NT2/D1 (cell line): ENCODE measurements around the gene RBFOX2.
"Not testable (repeated sequence)": the region's sequence is repeated elsewhere in the genome, so short reads cannot be mapped to it uniquely, and the experiment has no call there.

Source experiments
- DNase-seq: peaks from one replicate; pipeline ENCODE4 v3.0.0-alpha.2; 2011; ENCODE audit warnings: low read depth, low spot score
- H3K27me3 ChIP-seq: 2 replicates; pipeline ENCODE4 v1.6.0; 2011; ENCODE audit warnings: mild to moderate bottlenecking; ENCODE audit not compliant: insufficient read length, insufficient read depth
- H3K36me3 ChIP-seq: 2 replicates; pipeline ENCODE4 v1.6.1; 2011; ENCODE audit warnings: mild to moderate bottlenecking, low read length, mixed read lengths; ENCODE audit not compliant: insufficient read depth, insufficient read length
- H3K4me1 ChIP-seq: 2 replicates; pipeline ENCODE4 v1.5.1; 2011; ENCODE audit not compliant: insufficient read depth, insufficient read length
- H3K4me3 ChIP-seq: 2 replicates; pipeline ENCODE4 v1.5.1; 2011; ENCODE audit warnings: low read depth; ENCODE audit not compliant: insufficient read length
- H3K9ac ChIP-seq: 2 replicates; pipeline ENCODE4 v1.6.0; 2011; ENCODE audit warnings: low read depth; ENCODE audit not compliant: insufficient read length
- H3K9me3 ChIP-seq: 2 replicates; pipeline ENCODE4 v1.5.1; 2011; ENCODE audit warnings: mild to moderate bottlenecking, low read length; ENCODE audit not compliant: insufficient read depth
- SUZ12 ChIP-seq: IDR thresholded peaks from 2 replicates; pipeline ENCODE4 v1.6.1; 2011; ENCODE audit not compliant: insufficient read length, insufficient read depth; ENCODE audit errors: extremely low read depth
- YY1 ChIP-seq: IDR thresholded peaks from 2 replicates; pipeline ENCODE4 v1.6.1; 2011; ENCODE audit not compliant: insufficient read length, insufficient read depth
- ZNF274 ChIP-seq: IDR thresholded peaks from 2 replicates; pipeline ENCODE4 v1.6.1; 2011; ENCODE audit warnings: mild to moderate bottlenecking, low read depth, low read length

Gene RBFOX2

DNA sequence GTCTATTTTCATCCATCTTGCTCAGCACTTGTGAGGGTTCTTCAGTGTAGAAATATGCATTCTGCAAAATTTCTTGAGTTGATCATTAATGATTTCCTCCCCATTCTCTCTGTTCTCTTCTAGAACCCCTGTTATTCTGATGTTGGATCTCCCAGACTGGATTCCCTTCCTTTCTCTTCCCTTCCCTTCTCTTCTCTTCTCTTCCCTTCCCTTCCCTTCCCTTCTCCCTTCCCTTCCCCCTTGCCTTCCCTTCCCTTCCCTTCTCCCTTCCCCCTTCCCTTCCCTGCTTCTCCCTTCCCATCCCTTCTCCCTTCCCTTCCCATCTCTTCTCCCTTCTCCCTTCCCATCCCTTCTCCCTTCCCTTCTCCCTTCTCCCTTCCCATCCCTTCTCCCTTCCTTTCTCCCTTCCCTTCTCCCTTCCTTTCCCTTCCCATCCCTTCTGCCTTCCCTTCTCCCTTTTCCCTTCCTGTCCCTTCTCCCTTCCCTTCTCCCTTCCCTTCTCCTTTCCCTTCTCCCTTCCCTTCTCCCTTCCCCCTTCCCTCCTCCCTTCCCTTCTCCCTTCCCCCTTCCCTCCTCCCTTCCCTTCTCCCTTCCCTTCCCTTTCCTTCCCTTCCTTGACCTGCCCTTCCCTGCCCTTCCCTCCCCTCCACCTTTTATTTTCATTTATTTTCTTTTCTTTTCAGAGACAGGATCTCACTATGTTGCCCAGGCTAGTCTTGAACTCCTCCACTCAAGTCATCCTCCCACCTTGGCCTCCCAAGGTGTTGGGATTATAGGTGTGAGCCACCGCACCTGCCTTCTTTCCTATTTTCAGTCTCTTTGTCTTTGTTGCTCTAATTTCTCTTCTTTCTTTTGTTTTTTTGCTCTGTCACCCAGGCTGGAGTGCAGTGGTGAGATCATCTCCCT is 24.9 kb upstream of the RBFOX2 start:
- no peak overlapping the region for H3K9ac ChIP-seq
- no peak for DNase-seq
- no peaks in the 10 kb centered on the region for H3K4me1 ChIP-seq
- H3K9me3 ChIP-seq: no peaks in the 10 kb centered on the region
- no peaks in the 10 kb centered on the region for H3K27me3 ChIP-seq
- TF ChIP-seq SUZ12: no peak
- TF ChIP-seq YY1: no peak
- no peak for TF ChIP-seq ZNF274
- no peaks in the 10 kb centered on the region for H3K36me3 ChIP-seq
- no peak overlapping the region for H3K4me3 ChIP-seq

DNA sequence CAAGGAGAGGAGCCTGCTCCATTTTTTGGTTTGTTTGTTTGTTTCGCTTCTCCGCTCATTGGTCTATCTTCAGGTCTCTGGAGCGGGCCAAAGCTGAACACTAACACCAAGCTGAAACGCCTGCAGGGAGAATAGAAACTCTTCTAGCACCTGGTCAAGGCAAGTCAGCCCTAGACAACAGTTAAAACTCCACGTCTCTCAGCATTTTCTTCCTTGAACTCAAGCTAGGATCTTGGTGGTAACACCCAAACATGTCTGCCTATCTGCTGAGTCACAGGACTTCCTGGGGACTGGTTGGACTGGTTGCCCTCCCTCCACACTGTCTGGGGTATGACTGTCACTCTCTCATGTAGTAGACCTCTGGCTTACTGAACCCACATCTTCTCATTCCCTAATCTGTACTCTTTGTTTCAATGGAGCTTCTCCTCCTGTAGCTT is 23.9 kb upstream of the RBFOX2 start:
- no peak overlapping the region for H3K9ac ChIP-seq
- TF ChIP-seq ZNF274 (no peak), SUZ12 (no peak), YY1 (no peak)

DNA sequence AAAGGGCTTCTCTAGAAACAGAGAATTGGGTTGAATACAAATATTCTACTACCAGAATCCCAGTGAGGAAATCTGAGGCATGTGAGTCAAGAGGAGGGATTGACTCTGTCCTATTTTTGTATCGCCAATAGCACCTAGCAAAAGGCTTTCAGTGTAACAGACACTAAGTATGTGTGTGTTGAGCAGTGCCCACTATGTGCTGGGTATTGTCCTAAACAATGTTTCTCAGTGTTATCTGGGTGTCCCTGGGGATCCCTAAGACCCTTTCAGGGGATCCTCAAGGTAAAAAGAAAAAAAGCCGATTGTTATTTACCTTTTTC is 21.0 kb upstream of the RBFOX2 start:
- Histone ChIP-seq H3K4me1 (no peaks in the 10 kb centered on the region), H3K9me3 (no peaks in the 10 kb centered on the region), H3K36me3 (no peaks in the 10 kb centered on the region), H3K4me3 (no peak overlapping the region), H3K9ac (no peak overlapping the region), H3K27me3 (no peaks in the 10 kb centered on the region)
- DNase-seq: no peak
- TF ChIP-seq SUZ12: no peak
- TF ChIP-seq ZNF274: no peak
- TF ChIP-seq YY1: no peak

More for the DNA sequence above, 23.9 kb upstream of the RBFOX2 start:
- Histone ChIP-seq H3K27me3 (no peaks in the 10 kb centered on the region), H3K4me1 (no peaks in the 10 kb centered on the region), H3K9me3 (no peaks in the 10 kb centered on the region), H3K4me3 (no peak overlapping the region), H3K36me3 (no peaks in the 10 kb centered on the region)
- no peak for DNase-seq

DNA sequence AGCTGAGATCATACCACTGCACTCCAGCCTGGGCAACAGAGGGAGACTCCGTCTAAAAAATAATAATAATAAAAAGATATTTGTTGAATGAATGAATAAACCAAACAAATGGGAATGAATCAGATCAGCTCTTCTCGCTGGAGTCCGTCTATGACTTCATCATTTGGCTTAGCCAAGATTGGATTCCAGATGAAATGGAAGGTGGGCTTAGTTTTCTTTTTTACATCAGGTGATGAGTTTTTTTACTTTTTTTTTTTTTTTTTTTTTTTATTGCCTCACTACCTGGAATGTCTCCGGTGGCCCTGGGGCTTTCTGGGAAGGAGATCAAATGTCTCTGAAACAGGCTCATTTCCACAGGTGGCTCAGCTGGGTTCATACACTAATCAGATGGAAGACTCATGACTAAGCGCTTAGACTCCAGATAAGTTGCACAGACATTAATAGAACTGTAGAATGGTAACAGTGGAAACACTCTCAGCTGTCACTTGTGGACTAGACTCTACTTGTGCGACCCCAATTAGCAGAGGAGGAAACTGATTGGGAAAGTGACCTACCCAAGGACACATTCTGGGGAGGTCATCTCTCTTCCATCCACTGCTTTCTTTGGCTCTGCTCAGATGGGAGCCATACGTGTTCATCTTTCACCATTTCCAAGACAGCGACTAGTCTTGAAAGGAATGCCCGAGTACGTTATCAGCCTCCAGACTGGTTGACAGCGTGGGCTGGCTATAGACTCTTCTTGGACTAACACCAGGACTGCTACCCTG is 20.5 kb upstream of the RBFOX2 start:
- no peaks in the 10 kb centered on the region for H3K36me3 ChIP-seq
- H3K27me3 ChIP-seq: no peaks in the 10 kb centered on the region
- no peak overlapping the region for H3K9ac ChIP-seq
- DNase-seq: no peak
- H3K9me3 ChIP-seq: no peaks in the 10 kb centered on the region
- TF ChIP-seq ZNF274 (no peak), YY1 (no peak), SUZ12 (no peak)
- H3K4me1 ChIP-seq: no peaks in the 10 kb centered on the region
- H3K4me3 ChIP-seq: no peak overlapping the region

DNA sequence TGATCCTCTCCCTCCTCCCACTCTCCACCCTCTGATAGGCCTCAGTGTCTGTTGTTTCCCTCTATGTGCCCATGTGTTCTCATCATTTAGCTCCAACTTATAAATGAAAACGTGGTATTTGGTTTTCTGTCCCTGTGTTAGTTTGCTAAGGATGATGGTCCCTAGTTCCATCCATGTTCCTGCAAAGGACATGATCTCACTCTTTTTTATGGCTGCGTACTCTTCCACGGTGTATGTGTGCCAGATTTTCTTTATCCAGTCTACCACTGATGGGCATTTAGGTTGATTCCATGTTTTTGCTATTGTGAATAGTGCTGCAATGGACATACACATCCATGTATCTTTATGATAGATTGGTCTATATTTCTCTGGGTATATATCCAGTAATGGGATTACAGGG is 15.9 kb upstream of the RBFOX2 start:
- H3K4me1 ChIP-seq, DNase-seq, H3K36me3 ChIP-seq, H3K9me3 ChIP-seq, H3K9ac ChIP-seq, H3K27me3 ChIP-seq, H3K4me3 ChIP-seq: not testable (repeated sequence)

DNA sequence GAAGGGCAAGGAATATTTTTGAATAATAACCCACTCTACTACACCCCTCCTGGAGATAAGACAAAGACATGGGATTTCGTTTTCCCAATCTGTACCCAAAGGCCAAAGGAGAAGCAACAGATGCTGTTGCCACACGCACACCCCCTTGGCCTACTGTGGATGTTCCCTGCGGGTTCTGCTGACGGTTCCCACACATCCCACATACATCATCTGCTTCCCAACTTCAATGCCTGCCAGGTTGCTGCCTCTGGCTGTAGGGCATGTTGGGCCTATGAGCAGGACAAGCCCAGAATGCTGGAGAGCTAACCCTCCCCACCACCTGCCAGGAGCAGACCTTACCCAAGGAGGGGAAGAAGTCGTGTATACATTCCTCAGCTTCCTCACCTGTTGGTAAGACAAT is 13.6 kb upstream of the RBFOX2 start:
- TF ChIP-seq YY1 (no peak), ZNF274 (no peak)
- Histone ChIP-seq H3K27me3 (no peaks in the 10 kb centered on the region), H3K9ac (no peak overlapping the region), H3K4me1 (no peaks in the 10 kb centered on the region), H3K36me3 (no peaks in the 10 kb centered on the region), H3K9me3 (no peaks in the 10 kb centered on the region), H3K4me3 (no peak overlapping the region)
- no peak for DNase-seq

DNA sequence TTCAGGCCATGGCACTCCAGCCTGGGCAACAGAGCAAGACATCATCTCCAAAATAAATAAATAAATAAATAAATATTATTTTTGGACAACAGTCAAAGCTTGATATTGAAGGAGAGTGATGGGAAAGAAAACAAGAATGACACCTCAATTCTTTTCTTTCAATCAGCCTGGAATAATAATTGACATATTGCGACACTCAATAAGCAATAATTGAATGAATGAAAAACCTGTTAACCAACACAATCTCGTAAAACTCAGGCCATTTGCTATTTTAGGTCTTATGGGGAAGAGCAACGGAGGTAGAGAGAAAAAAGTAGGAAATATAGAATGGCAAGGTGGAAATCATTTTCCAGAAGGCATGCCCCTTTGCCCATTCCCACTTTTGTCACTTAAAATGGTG is 10.5 kb upstream of the RBFOX2 start:
- Histone ChIP-seq H3K36me3 (no peaks in the 10 kb centered on the region), H3K9ac (no peak overlapping the region), H3K27me3 (no peaks in the 10 kb centered on the region), H3K9me3 (no peaks in the 10 kb centered on the region), H3K4me3 (no peak overlapping the region), H3K4me1 (no peaks in the 10 kb centered on the region)
- TF ChIP-seq SUZ12 (no peak), ZNF274 (no peak), YY1 (no peak)
- no peak for DNase-seq
